NCI-H1417 (cell line): ENCODE data around the gene PCDH9.

Experiments used
- DNase-seq, 3 experiments: peaks; one replicate each; lab custom pipeline; 2025; lab: John Stamatoyannopoulos, UW

Gene PCDH9

DNA sequence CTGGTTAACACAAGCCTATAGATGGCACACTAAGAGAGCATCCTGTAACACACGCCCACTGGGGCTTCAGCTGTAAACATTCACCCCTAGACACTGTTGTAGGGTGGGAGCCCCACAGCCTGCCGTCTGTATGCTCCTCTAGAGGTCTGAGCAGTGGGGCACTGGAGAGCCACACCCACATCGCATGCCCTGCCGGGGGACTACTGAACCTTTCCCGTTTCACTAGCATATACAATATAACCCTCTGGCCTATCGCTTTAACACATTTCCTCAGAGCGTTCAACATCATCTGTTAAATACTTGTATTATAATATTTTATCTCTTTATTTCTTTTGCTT lies 73.4 kb downstream of the PCDH9 start:
- DNase-seq: no peak

DNA sequence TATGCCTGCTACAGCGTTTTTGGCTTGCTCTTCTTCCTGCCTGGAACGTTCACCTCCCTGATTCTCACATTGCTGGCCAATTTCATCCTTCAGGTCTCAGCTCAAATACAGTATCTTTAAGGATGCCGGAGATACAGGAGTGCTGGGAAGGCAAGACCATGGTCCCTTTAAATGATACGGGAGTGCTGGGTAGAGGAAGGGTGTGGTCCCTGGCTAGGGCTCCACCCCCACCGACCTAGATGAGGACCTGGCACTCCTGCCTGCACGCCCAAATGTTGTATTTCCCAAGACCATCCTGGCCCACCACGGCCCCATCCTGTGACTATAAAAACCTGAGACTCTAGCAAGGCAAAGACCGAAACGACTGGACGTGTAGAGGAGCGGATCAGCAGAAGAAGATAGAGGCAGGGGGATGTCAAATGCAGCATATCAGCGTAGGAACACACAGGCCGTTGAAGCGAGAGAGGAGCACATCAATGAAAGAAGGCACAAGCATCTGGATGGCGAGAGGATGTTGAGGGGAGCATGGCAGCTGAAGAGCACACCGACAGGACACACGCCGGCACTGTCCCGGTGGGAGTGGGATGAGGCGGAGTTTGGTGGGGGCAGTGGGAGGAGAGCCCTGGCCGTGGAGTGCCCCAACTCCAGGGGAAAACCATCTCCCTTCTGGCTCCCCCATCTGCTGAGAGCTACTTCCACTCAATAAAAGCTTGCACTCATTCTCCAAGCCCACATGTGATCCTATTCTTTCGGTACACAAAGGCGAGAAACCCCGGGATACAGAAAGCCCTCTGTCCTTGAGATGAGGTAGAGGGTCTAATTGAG lies 74.0 kb downstream of the PCDH9 start:
- DNase-seq: no peak

DNA sequence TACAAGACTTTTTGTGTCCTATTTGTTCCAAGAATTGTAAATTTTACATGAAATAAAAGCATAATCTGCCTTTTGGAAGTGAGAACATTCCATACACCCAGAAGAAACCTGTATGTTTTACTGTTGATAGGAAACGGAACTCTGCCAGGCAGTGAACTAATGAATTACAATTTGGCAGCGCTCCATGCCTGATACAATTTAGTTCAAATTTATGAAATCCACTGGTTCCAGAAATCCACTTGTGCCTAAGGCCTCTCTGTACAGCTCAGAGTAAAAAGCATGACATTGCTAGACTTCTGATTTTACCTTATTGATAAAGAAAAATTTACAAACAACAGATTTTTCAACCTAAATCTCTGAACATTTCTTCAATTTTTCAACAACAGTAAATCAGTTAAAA lies 78.1 kb downstream of the PCDH9 start:
- DNase-seq: no peak

DNA sequence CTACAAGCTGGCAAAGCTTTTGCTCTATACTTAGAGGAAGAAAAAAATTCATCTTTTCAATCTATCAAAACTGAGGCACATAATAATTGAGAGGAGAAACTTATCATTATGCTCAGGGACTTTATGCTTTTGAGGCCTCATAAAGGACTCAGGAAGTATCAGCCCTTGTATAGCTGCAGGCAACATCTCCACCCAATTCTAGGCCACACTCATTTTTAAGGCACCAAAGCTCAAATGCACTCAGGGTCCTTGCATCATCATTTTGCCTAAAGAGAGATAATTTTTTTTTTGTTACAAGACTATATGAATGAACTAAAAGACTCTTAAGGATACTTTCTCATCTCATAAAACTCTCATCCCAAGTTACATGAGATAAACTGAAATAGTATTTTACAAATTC lies 78.5 kb downstream of the PCDH9 start:
- DNase-seq: no peak

DNA sequence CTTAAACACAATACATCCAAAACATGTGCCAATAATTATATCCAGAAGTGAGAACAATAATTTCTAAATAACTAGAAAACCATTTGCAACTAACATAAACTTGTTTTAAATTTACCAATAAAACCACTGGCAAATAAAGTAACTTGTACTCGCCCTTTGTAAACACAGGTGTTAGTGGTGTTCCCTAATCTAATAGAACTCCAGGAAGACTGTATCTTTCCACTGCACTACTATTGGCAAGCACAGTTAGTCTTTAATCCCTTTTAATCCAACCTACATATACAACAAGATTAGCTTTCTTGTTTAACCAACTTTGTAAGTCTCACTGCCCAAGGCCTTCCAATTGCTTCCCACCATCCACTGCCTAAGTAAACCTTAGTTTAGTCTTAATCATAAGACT lies 79.5 kb downstream of the PCDH9 start:
- no peak for DNase-seq

DNA sequence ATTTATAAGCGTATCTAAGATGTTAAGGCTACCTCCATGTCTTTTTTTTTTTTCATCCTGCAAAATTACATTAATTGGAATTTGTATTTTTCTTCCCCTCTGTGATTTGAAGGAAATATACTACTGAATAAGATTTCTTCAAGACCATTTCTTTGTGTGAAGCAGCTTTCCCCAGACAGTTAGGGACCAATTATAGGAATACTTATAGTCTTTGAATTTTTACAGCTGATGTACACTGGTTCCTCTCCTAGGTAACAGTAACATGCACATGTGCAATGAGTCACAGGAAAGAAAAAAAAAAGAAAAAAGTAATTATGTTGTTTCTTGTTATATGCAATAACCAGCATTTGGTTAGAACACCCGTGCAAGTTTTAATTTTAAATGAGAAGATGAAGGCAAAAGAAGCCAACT lies 82.0 kb downstream of the PCDH9 start:
- DNase-seq: peak in 1 of 3 experiments; percentile 46

DNA sequence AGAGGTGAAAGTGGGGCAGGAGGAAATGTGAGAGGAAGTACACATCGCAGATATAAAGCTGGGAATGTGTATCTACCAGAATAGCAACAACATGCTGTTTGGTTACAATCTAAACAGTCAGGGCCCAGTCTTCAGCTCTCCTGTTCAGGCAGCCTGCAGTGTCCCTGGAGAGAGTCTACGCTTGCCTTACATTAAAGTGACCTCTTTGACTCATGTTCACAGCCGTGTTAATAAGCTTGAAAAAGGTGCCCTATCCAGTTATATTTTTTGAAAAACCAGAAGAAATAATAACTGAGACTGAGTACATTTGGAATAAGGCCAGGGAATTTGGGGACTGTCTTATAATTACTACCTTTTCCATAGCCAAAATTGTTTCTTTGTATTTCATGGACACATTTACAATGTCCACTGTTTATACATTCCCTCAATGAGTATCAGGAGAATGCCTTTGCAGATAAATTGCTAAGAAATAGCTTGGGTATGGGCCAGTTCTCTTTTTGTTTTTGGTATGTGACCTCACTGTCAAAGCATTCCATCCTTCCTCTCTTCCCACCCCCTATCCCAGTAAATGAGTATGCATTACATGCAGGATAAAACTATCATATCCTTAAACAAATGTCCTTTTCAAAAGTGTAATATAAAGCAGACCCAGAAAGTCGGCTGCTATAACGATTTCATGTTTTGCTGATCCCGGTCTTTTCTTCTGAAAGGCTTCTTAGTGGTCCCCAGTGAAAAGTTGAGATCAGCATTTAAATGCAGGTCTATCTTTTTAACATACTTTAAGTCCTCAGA lies 82.6 kb downstream of the PCDH9 start:
- peak in 2 of 3 experiments; percentile 12 to 40 for DNase-seq

DNA sequence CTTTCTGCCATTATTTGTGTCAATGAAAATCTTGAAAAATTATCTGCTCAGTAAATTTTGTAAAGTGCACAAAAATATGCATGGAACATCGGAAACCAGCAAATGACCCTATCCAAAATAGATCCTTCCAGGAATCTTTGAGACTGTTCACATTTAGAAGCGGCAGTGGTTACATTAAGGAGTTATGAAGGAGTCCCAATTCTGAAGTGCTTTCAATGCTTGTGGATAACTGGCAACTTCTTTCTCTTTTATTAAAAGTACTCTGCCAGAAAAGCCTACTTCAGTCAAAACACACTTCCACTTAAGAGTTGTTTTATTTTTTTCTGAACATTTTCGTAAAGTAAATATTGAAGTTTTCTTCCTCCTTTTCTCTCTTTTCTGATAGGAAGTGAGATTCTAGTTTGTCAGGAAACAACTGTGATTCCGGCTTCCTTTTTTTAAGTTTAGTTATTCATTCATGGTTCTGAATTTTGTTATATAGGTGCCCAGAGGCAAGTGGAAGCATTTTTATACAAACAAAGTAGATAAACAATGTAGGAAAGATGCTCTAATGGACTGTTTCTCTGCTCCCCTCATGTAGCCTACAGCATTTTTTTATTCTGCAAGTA lies 83.5 kb downstream of the PCDH9 start:
- no peak for DNase-seq

DNA sequence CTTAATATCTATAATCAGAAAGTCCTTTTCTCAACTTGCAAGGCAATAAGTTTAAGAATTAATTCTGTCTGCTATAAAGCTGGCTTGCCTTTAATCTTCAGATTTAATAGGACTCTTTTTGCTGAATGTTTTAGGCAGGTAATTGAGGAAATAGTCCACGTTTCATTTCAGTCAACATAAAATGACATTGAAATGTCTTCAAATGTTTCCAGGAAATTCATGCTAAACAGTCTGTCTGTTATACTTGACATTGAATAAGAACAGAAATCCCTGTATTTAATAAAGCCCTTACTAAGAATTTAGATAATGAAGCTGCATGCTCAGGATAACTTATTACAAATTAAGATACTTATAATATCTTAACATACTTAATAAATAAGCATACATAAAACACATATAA lies 84.2 kb downstream of the PCDH9 start:
- no peak for DNase-seq

DNA sequence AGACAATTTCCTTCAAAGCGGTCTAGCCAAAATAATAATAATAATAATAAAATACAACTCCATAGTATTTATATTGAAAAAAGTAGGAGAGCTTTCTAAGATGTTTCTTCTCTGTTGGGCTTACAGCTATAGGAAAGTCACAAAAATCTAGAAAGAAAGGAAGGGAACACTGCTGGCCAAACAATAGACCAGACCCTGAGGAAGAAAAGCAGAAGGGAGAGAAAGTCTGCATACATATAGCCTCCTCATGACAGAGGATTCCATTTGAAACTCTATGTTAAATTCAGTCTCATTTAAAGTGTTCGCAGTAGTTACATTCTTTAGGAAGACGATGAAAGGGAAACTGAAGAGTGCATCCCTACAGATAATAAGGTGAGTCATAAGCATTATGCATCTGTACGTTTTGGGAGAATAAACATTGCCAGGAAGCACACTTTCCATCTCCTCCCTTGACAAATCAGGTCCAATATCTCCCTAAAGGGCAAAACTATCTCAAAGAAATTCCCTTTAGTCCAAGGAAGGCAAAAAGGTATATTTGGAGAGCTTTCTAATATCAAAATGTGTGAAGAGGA lies 86.5 kb downstream of the PCDH9 start:
- DNase-seq: no peak

DNA sequence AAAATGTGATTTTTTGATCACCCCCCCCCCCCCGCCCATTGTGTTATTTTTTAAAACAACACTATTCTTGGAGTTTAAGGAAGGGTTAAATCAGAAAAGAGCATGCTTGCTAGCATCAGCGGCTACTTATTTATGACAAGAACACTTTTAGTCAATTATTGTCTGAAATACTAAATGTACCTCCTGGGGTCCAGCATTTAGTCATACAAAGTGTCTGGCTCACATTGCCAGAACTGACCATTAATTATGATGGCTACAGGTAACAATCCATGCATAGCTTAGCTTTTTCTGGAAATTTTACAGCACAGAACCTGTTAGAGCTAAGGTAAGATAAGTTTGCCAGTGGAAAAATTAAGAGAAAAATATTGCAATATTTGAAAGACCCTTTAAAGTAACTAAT lies 90.1 kb downstream of the PCDH9 start:
- peak in 2 of 3 experiments; percentile 51 to 87 for DNase-seq

DNA sequence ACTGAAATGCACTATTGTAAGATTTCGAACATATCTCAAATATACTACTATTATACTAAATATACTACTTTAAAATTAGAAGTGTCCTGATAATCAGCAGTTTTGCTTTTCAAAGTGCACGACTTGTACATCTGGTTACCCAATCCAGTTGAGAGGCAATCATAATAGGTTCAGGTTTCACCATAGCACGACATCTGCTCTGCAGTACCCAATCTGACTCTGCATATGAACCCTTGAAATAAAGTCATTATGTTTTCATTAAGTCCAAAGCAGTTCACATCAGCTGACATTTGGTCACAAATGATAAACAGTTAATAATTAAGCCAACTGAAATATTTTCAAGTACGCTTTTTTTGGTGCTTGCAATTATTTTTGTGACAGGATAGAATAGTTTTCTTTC lies 90.6 kb downstream of the PCDH9 start:
- peak; percentile 31 to 85 (median 41) for DNase-seq

DNA sequence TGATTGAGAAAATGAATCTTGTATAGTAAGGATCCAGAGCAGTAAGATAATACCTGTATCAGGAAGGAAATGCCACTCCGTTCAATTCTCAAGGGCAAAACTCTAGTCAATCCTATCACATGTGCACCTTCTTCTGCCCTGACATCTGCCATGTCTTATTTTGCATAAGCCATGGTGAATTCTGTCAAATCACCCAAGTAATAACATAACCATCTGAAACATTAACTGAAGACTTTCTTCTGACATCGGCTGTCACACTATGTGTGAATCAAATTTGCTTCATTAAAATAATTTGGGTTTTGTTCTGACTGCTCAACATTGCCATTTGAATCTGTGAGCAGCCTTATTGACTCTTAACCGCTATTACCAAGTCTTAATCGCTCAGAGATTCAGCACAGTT lies 91.2 kb downstream of the PCDH9 start:
- DNase-seq: no peak

DNA sequence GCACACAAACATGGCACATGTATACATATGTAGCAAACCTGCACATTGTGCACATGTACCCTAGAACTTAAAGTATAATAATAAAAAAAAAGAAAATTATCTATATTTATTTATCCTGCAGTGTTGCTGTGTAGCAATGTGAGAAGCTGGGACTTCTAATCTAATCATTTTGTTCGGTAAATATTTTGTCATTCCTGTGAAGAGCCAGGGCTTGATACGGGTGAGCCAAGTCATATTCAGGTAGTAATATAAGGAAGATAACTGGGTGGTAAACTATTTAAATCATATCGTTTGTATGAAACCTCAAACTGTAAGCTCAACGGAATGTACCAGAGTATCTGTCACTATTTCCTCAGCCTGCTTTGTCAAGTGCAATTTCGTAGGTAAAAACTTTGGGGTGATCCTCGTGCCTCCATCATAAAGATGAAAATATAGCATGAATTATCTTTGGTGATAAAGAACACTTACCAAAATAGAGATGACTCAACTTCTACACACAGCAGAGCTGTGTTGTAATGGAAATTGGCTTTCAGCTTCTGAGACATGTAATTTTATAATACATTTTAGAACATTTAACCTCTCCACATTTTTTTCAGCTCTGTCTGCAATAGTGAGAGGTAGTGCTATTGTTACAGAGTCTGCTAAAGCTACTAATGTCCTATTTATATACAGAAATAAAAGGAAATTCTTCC lies 92.9 kb downstream of the PCDH9 start:
- DNase-seq: no peak

DNA sequence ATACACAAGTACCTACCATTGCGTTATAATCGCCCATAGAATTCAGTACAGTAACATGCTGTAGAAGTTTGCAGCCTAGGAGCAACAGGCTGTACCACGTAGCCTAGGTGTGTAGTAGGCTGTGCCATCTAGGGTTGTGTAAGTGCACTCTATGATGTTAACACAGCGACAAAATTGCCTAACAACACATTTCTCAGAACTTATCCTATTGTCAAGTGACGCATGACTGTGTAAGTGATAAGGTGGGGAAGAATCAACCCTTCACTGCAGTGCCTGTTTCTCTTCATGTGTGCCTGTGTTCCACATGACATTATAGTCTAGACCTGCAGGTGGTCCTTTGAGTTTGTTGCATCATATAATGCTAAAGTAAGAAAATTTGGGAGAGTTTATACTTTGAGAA lies 94.0 kb downstream of the PCDH9 start:
- DNase-seq: peak in 1 of 3 experiments; percentile 49

DNA sequence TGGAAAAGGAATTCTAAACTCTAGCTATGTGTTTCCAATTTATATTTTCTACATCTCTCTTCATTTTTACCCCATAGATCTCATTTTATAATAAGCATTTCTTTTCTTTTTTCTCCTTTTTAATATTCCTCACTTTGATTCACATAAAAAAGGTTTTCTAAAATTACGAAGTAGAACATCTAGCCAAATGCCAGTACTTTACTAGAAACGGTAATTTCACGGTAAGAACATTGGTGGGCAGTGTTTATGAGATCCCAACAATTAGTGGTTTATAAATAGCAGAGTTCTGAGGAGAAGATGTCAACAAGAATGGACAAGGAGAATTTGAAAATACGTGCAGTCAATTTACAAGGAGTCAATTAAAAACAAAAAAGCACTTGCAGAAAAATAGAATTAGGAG lies 94.8 kb downstream of the PCDH9 start:
- DNase-seq: no peak

DNA sequence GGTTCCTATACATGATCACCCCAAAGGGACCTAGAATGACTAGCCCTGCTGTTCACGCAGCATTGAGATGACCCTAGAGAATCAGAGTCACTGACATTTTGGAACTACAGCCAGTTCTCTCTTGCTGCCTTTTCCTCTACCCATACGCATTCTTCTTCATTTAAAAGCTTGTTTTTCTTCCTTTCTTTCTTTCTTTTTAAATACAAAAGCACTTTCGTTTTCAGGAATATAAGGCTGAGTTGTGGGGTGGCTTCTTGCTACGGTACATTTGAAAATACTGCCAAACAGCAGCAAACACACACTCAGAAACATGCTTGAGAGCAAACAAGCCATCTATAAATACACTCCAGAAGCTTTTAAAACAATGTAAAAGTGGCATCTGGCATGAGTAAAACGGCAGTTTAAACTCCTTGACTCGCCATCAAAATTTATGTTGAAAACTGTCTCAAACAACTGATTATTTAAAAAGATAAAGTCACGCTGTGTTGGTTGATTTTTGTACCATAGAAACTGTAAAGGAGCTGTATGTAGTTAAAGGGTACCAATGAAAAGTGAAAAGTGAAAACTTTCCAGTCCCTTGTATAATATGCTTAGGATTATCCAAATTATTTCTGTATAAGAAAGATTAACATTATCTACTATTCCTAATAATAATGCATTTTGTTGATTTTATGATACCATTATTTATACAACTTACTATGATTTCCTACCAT lies 95.6 kb downstream of the PCDH9 start:
- peak; percentile 49 to 85 (median 85) for DNase-seq

DNA sequence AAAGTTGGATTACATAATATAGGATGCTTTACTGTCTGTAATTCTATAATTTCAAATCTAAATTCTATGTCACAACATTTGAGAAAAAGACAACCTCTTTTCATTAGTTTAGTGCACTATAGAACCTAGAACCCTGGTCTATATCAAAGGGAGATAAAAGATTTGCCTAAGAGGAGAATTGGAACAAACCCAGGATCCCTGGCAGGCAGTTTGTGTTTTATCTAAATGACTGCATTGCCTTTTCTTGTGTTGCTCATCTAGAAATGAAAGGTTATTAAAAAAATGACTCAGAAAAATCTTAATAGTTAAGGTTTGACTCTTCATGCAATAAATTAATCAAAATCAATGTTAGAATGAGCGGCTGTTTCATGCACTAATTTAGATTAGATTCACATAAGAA lies 96.7 kb downstream of the PCDH9 start:
- DNase-seq: no peak

DNA sequence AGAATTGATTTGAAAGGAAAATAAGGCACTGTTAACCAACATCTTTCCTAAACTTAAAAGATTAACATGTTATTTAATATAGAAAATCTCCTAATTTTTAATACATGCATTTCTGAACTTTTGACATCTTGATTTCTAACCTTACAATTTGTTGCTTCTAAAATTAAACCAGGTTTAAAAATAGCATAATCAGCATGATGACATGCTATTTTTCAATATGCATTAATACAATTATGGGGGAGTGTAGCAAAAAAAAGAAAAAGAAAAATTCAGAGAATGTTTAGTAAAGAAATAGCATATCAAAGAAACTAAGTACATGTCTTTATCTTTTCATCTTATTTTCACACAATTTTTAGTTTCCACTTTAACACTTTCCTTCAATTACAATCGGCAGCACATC lies 98.7 kb downstream of the PCDH9 start:
- no peak for DNase-seq

DNA sequence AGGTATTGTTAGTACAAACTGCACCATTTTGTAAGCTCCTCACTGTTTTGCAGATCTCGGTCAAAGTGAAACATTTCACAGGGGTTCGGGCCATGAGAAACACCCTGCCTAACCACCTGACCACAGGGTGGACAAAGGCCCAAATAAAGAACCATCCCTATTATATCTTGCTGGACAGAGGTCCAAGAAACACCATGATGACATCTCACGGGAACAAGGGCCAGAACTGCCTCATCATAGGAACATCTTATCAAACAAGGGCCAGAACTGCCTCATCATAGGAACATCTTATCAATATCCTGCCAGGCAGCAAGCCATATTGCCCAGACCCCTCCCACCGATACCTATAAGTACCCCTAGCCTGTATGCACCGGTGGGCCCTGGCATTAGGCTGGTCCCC lies 99.7 kb downstream of the PCDH9 start:
- DNase-seq: no peak

DNA sequence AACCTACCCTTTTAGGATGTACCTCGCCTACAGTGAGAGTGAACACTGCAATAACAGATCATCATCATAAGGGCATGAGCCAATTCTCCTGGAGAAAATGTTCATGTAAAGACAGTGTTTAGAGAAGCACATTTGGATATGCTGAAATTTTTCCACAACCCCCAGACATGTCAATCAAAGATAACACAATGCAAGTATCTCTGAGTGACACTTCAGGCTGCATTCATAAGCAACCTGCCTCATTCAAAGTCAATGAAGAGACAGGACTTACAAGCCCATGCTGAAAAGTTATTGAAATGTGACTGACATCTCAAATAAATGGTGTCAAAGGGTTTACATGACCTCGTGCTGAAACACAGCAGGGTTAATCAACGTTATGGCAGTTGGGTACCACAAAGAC lies 102.0 kb downstream of the PCDH9 start:
- peak in 1 of 3 experiments; percentile 20 for DNase-seq
